Middle frontal gyrus (tissue), 1 donor: ENCODE results near the gene MTAP.

Experiments
- DNase-seq: peaks from one replicate; pipeline ENCODE4 v3.0.0-alpha.2; 2015; ENCODE audit warnings: low spot score; ENCODE audit errors: extremely low spot score

The MTAP gene

DNA sequence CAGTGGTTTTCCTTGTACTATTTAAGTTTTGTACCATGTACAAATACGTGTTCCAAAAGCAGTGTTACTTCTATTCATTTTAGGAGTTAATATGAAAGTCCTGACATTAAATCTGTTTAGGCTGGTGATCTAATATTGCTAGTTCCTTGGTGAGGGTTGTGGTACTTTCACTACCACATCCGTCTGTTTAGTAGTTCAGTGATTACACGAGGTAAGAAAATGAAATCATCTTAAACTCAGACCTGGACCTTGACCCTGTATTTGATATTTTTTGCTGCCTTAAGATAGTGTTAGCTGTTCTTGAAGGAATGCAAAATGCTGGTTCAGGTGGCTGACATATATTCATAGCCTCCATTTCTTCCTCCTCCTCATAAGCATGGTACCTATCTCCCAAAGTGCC, 50.3 kb downstream of the MTAP start:
- DNase-seq = no peak

DNA sequence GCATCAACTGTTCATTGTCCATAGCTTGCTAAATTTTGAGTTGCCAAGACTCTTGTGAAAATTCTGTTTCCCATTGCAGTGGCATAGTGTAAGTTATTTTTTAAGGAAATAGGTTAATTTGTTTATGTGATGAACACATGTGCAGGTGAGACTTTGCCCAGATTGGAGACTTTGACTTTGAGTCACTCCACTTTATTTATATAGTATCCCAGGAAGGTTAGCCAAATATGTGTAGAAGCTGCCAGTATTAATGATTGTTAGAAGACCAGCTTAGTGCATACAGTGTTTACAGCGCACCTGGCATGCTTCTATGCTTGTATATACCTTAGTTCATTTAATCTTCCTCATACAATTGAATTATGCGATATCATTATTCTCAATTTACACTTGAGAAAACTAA, 51.0 kb downstream of the MTAP start:
- no peak for DNase-seq

GRCh38 chr9:21854119-21854518, 51.7 kb downstream of the MTAP start:
- no peak for DNase-seq

DNA sequence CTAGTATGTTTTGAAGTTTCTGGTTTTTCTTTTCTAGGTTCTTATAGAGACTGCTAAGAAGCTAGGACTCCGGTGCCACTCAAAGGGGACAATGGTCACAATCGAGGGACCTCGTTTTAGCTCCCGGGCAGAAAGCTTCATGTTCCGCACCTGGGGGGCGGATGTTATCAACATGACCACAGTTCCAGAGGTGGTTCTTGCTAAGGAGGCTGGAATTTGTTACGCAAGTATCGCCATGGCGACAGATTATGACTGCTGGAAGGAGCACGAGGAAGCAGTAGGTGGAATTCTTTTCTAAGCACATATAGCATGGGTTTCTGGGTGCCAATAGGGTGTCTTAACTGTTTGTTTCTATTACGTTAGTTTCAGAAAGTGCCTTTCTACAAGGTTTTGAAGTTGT, 52.2 kb downstream of the MTAP start:
- no peak for DNase-seq

DNA sequence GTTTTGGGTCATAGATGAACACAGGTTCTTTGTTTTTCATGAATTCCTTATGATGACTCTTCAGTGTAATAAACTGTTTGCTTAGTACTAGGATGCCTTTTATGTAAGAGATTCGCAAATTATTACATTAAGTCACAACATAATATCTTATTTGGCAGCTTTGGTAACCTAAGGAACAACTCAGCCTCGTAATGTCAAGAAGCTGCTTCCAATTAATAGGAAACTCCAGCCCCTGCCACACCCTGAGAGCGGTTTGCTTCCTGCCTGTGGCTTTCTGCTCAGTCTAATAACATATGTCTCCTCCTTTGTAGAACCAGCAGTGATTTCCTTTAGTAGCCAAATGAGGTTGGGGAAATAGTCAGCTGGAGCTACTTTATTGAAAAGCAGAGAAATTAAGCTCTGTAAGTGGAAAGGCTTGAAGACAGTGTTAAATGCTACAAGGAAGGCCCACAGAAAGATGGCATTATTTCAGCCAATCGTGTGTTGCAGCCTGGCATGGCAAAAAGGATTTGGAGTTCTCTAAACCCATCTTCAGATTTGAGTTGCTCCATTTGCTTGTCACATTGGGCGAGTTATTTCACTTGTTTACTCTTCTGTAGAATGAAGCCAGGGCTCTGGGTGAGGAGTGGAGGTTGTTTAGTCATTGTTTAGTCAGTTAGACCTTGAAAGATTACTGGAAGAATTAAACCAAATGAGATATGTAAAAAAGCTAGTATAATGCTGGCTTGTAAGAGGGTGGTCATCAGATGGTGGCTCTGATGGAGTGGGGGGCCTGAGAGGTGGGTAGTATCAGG, 54.1 kb downstream of the MTAP start:
- no peak for DNase-seq

DNA sequence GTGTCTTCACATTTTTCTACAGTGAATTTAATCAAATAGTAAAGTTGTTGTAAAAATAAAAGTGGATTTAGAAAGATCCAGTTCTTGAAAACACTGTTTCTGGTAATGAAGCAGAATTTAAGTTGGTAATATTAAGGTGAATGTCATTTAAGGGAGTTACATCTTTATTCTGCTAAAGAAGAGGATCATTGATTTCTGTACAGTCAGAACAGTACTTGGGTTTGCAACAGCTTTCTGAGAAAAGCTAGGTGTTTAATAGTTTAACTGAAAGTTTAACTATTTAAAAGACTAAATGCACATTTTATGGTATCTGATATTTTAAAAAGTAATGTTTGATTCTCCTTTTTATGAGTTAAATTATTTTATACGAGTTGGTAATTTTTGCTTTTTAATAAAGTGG, 60.4 kb downstream of the MTAP start:
- no peak for DNase-seq

GRCh38 chr9:21864505-21864904, 62.1 kb downstream of the MTAP start:
- no peak for DNase-seq

GRCh38 chr9:21866302-21866701, 63.9 kb downstream of the MTAP start:
- no peak for DNase-seq

GRCh38 chr9:21871256-21871975, 69.0 kb downstream of the MTAP start:
- no peak for DNase-seq

- DNase-seq = no peak
Measured at GRCh38 chr9:21872696-21873095, 70.3 kb downstream of the MTAP start.

DNA sequence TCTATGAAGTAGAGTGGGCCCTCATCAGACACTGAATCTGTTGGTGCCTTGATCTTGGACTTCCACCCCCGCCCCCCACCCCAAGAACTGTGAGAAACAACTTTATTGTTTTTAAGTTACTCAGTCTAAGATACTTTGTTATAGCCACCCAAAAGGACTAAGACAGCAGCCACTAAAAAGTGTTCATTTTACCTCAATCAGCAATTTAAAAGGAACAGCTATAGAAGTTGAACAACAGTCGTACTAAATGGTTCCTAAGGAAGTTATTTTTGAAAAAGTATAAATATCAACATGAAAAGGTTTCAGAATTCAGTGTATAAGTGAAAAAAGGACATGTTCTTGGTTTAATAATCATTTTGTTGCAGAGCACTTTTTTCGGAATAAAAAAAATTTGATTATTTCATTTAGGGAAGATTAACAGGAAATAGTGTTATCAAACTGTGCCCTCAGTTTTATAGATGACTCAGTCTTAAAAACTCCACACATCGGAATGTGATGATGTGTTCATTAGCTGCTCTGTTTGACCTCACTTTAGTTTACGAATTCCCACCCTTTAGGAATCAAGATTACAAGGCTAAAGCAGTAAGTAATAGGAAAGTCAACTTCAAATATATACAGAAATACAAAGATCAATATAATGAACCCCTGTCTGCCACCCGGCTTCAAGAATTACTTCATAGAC, 71.2 kb downstream of the MTAP start:
- no peak for DNase-seq

DNA sequence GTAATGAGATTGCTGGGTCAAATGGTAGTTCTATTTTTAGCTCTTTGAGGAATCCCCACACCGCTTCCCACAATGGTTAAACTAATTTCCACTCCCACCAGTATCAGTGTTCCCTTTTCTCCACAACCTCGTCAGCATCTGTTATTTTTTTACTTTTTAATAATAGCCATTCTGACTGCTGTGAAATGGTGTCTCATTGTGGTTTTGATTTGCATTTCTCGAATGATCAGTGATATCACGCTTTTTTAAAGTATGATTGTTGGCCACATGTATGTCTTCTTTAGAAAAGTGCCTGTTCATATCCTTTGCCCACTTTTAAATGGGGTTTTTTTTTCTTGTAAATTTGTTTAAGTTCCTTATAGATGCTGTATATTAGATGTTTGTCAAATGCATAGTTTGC, 73.5 kb downstream of the MTAP start:
- DNase-seq = no peak

- no peak for DNase-seq
Measured at GRCh38 chr9:21883642-21884041, 81.2 kb downstream of the MTAP start.

GRCh38 chr9:21889673-21890072, 87.2 kb downstream of the MTAP start:
- DNase-seq = no peak

DNA sequence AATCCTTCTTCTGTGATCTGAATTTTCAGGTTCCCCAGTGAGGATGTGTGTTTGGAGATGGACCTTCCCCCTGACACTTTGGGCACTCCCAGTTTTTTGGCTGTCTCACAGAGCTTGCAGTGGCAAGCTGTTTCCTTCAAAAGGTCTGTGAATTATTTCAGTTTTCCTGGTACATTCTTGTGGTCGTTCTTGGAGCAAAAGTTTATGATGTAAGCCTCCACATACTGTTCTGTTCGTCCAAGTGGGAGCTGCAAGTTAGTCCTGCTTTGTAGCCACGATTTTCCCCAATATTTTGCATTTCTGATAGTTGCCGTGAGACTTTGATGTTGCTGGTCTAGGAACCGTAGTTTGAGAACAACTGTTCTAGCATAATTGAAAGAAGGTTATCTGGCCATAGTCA, 88.3 kb downstream of the MTAP start:
- no peak for DNase-seq

DNA sequence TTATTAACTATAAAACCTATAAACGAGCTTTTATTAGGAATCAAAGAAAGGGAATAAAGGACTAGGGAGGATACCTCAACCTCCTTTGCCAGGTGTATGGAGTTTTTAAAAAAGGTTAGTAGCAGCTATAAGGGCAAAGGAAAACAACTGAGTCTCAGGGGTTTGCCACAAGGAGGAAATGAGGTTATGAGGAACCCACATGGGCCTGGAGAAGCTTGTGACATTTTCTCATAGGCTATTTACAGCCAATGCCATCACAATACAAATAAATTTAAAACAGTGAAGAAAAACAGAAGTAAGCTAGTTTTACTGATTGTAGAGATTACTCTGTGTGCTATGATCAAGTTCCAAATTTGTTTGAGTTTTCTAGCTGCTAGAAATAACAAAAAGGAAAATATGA, 99.1 kb downstream of the MTAP start:
- no peak for DNase-seq

GRCh38 chr9:21902136-21902535, 99.7 kb downstream of the MTAP start:
- no peak for DNase-seq

GRCh38 chr9:21903380-21903965, 101.0 kb downstream of the MTAP start:
- DNase-seq = no peak

DNA sequence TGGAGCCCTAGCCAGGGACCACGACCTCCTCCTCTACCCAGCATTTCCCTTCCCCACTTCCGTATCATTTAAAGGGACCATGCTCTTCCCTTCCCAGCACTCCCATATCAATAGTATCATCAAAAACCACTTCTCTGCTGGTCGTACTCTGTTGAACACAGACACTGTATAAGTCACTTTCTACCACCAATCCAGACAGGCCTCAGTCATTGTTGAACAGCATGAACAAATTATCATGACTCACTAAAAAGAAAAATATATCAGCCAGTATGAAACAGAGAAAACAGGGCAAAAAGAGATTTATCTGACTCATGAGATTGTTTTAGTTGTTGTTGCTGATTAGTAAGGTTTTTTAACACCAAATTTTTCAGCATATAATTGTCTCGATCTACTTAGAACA, 101.9 kb downstream of the MTAP start:
- no peak for DNase-seq

DNA sequence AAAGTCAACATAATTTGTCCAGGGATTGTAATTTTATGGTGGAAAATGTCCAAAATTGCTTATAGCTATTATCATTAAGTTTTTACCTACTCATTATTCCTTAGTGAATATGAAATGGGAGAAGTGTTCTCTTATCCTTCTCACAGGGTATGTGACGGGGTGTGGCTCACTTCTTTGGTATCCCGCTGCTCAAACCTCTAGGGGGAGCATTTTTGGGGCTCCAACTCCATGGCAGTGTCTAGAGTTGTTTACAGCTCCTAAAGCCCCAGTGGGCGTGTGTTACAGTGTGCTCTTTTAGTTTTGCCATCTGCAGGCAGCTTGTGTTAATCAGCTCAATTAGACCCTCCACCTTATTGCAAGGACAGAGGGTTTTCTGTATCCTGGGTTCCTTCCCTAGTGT, 102.3 kb downstream of the MTAP start:
- no peak for DNase-seq

DNA sequence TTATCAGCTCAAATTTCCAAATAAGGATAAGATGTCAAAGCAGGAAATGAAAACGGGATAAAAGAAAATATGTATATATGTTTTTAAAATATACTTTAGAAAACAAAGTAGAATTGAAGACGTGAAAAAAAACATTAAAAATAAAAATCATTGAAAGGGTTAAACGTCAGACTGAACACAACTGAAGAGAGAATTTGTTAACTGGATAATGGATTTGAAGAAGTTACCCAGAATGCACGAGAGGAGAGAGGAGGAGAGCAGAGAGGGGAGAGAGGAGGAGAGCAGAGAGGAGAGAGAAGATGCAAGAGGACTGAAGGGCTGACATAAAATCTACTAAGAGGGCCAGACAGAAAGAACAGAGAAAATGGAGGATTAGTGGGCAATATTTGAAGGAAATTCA, 103.8 kb downstream of the MTAP start:
- DNase-seq = no peak

DNA sequence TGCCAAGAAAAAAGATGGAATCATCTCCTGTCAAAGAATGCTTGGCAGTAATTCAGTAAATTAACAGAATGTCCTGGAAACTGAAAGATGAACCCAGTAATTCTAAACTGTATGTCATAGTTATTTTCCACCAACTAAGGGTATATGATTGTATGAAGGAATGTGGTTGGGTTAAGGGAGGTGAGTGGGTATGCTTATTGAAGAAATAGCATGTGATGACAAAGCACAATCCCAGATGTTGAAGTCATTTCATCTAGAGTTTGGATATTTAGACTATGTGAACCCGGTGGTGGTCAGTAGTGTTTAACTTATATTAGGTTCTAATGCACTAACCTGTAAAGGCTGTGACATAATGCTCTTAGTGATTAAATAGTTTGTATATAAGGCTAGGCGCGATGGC, 104.4 kb downstream of the MTAP start:
- DNase-seq = no peak
